D341Med (cell line): Measurements from ENCODE around the gene SLC1A2.
A peak's percentile ranks its signal among the peaks of the same experiment; 100 is the strongest.

ENCODE experiments used
- DNase-seq: peaks from one replicate; pipeline ENCODE4 v3.0.0; 2012; ENCODE audit warnings: low spot score

The SLC1A2 gene

DNA sequence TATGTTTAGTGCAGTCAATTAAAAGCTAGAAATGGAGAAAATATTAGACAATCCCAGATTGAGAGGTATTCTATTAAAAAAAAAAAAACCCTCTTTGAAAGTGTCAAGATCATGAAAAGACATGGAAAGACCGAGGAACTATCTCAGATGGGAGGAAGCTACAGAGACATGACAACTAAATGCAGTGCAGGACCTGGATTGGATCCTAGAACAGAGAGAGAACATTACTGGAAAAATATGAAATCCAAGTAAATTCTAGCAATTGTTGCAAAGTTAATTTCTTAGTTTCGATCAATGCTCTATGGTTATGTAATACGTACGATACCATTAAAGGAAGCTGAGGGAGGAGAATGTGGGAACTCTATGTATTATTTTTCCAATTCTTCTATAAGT, 43.2 kb downstream of the SLC1A2 start:
- no peak for DNase-seq

DNA sequence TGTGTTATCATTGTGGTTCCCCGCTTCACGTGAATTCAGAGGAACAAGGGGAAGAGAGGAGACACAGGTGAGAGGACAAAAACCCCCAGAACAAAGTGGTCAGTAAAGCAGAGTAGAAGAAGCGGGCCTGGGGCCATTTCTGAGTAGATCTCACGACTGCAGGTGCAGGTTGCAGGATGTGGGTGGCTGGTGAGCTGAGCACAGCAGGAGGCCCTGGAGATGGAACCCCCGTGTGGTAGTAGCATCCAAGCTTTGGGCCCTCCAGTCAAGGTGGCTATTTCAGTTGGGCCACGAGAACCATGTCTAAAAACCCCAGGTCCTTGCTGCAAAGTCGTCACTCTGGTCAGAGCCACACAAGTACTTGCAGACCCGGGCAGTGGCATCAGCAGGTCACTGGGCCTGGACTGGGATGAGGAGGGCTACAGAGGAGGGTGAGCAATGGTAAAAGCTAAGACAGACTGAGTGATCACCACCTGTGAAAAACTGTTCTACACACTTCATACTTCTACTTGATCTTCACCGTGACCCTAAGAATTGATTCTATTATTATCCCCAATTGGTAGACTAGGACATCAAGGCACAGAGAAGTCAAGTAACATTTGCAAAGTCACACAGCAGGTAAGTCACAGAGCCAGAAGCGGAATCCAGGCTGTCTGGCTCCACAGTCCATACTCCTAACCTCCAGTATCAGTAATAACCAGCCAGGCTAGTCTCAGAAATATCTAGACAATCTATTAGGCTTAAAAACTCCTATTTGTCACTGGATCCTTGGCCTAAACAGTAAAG, 43.8 kb downstream of the SLC1A2 start:
- DNase-seq = no peak

- DNase-seq = peak; percentile 54
These were observed 45.9 kb downstream of the SLC1A2 start for GRCh38 chr11:35373284-35373933.

- DNase-seq = no peak
These were observed 46.6 kb downstream of the SLC1A2 start for GRCh38 chr11:35372565-35373283.

DNA sequence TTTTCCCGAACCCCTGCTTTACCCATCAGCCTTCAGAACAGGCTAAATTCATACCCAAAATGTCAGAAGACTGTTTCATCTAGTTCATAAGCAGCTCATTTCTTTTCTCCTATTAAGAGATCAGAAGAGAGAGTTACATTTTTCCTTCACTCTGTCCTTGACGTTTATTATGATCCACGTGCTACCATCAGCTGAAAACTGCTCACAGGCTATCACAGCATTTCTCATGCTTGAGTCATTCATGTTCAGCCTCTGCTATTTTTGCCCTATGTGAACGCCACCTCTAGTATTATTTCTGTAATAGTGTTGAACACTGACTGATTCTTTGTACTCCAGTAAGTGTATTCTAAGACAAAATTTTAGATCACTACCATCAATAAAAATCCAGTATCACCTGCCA, 51.9 kb downstream of the SLC1A2 start:
- no peak for DNase-seq

DNA sequence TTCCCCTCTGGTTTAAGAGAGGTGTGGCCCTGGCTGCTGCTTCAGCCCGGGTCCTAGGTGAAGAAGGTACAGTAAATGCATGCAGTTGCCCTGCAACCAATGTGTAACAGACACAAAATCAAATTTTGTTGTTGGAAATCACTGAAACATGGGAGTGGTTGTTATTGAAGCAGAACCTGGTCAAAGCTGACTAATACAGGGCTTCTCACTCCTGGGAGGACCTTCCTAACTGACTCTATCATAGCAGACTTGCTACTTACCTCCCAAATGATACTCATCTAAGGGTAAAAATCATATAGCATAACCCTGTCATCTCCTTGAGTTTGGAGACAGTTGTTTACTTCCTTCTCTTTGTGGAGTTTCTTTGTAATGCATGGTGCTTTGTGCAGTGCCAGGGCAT, 52.6 kb downstream of the SLC1A2 start:
- no peak for DNase-seq

DNA sequence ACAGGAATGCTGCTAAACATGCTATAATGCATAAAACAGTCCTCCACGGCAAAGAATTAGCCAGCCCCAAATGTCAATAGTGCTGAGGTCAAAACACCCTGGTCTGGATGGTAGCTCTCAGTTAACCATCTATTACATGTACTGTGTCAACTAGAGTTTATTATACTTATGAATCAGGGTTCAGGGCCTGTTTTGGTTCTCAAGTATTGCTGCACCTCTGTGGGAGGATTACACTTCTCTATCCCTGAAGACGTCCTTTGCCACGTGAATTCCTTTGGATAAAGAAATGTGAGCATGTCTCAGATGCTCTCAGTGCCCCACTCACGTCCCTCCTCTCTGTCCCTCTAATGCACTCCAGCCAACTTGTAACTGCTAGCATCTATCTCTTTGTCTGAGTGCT, 53.4 kb downstream of the SLC1A2 start:
- DNase-seq = no peak

- DNase-seq = no peak
These were observed 54.0 kb downstream of the SLC1A2 start for GRCh38 chr11:35365395-35365794.

DNA sequence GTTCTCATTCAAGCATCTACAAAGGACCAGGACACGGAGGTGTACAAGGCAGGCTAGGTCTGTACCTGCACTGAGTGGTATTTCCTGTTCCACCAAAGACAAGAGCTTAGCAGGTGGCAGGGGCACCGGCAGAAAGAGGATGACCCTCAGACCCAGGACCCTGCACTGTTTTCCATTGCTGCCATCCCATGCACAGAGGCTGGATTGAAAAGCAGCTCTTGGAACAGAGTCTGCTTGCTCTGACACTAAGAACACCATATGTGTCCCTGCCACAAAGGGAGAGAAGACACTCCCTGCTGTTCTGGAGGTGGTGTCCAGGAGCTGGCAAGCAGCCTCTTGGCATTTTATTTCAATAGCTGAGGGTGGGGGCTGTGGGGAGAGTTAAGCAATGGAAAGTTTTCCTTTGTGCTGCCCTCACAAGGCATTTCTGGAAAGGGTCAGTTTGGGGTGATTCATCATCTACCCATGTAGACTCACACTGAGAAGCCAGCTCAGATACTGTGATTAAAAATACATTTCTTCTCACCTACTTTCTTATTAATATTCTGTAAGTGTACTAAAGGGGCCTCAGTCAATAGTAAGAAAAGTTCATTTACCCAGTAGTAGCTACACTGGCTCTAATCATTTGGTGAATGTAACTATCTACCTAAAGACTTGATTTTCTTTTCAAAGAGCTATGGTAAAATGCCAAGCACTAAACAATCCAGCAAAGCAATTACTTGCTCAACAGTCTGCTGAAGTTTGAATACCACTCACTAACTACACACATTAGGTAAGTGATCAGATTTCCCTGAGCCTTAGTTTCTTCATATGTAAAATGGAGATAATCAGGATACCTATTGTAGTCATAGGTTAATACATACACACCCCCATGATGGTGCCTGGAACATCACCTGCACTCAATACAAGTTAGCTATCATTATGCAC, 55.2 kb downstream of the SLC1A2 start:
- no peak for DNase-seq

GRCh38 chr11:35363246-35363801, 56.0 kb downstream of the SLC1A2 start:
- DNase-seq = no peak

DNA sequence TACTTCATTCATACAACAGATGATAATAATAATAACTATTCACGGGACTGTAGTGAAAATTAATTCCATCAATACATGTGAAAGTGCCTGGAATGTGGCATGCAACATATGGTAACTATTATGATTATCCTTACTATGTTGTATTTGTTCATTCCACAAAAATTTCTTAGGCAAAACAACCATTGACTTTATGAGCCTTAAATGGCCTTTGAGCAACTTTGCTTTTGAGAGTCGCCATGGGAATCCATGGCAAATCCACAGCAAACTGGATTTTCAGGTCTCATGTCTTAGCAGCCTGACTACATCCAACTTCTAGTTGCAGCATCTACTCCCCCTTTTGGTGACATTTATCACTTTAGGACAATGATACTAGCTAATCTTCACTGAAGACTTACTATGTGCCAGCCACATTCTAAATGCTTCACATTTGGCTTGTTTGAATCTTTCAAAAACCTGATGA, 56.8 kb downstream of the SLC1A2 start:
- no peak for DNase-seq

DNA sequence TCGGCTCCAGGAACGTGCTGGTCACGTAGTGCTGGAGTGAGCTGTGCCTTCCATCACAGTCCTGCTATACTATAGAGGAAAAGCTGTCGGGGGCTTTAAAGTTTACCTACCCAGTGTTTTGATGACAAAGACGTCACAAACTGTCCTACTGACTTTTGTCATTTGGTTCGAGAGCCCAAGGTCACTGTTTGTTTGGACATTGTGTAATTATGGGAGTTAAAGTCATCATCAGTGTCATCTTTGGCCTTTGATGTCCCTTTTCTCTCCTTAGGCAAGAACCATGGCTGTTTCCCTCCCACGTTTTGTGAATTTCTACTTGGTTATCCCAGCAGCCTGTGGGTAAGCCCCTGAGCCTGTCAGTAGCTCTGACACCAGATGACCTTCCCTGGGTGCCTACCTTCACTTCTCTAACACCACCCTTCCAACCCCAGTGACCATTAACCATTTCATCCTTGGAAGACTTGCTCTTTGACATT, 59.3 kb downstream of the SLC1A2 start:
- DNase-seq = no peak

- DNase-seq = no peak
These were observed 59.9 kb downstream of the SLC1A2 start for GRCh38 chr11:35359321-35360054.

DNA sequence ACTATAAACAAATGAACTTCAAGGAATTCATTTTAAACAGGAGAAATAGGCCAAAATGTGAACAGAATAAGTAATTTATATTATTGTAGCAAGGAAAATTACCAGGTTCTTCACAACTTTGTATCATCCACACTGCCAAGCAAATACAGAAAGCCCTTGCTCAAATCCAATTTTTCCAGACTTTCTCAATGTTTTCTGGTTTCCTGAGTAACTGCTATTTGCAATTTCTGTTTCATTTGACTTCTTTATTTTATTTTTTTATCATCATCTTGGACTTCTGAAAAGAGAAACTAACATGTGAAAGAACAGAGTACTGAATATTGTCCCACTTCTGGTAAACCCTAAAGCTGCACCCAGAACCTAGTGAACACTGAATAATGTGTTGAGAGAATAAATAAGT, 61.0 kb downstream of the SLC1A2 start:
- DNase-seq = no peak

DNA sequence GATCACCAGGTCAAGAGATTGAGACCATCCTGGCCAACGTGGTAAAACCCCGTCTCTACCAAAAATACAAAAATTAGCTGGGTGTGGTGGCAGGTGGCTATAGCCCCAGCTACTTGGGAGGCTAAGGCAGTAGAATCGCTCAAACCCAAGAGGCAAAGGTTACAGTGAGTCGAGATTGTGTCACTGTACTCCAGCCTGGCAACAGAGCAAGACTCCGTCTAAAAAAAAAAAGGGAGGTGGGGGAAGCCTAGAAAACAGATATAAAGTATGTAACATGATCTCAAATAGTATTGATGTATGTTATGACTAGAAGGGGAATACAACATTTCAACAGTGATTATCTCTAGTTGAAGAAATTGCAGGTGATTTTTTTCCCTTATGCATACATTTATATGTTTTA, 61.4 kb downstream of the SLC1A2 start:
- no peak for DNase-seq

DNA sequence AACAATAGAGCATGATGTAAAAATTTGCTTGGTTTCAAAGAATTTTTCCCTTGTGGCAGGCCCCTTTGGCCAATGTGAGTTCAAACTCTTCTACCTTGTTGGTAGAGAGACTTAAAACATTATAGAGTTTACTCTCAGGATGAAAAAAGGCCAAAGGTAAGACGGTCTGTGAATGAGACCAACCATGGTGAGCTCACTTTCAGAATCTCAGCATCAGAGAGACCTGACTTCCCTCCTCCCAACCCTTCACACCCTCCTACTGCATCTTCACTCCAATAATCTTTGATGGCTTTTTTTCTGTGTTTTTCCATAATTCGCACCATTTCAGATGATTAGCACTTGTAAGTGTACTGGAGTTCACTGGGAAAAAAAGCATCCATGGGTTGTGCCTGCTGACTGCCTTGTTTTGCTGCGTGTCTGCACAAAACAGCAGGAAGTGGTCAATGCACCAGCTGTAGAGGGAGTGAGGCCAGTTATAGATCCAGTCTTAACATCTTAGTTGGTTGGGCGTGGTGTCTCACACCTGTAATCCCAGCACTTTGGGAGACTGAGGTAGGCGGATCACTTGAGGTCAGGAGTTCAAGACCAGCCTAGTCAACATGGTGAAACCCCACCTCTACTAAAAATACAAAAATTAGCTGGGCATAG, 64.1 kb downstream of the SLC1A2 start:
- DNase-seq = no peak

DNA sequence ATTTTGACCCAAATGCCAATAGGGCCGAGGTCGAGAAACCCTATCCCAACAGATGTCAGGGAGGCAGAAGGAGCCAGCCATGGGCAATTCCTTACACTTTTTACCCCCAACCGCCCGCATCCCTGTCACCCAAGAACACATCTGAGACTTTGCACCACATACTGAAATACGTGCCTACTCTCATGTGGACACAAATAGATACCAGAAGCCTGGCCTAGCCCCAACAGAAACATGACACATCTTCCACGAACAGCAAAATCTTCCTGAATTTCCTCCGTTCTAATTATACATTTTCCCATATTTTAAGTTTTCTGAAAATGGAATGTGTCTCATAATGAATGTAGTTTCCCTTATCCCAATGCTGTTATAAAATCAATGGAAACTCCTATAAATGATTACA, 64.7 kb downstream of the SLC1A2 start:
- DNase-seq = no peak

GRCh38 chr11:35352077-35352888, 67.1 kb downstream of the SLC1A2 start:
- no peak for DNase-seq

DNA sequence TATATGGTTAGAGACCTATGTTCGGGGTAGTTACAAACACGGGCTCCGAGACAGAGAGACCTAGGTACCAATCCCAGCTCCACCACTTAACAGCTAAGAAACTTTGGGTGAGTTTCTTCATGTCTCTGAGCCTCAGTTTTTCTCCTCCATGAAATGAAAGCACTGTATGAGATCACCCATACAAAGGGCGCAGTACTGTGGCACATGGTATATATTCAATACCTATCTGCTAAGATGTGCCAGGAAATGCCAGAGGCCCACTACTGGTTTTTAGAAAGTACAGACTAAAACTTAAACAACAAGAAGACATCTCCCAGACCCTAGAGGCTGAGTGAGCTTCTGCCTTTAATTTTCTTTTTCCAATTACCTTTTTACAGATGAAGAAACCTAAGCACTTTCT, 69.5 kb downstream of the SLC1A2 start:
- DNase-seq = no peak
